T-helper 1 cell treated with Interleukin-12 subunit alpha and Interleukin-12 subunit beta and Interleukin-4 antibody, amounts not matched to agents 30 μg/mL and 1 μg/mL, for 36 hours (primary cell): Measurements from ENCODE around the gene ALX3.
"Not testable (repeated sequence)": the region's sequence is repeated elsewhere in the genome, so short reads cannot be mapped to it uniquely, and the experiment has no call there.

Experiments
- H3K27ac Mint-ChIP-seq: one replicate; pipeline ENCODE4 v1.8.0; 2021; ENCODE audit warnings: mild to moderate bottlenecking, mixed read lengths
- H3K27me3 Mint-ChIP-seq: one replicate; pipeline ENCODE4 v1.8.0; 2021; ENCODE audit warnings: low read depth, mixed read lengths
- H3K36me3 Mint-ChIP-seq: one replicate; pipeline ENCODE4 v1.8.0; 2021; ENCODE audit warnings: low read depth, mixed read lengths
- H3K4me1 Mint-ChIP-seq: one replicate; pipeline ENCODE4 v1.8.0; 2021; ENCODE audit warnings: low read depth, mixed read lengths
- H3K4me3 Mint-ChIP-seq: one replicate; pipeline ENCODE4 v1.8.0; 2021; ENCODE audit warnings: mild to moderate bottlenecking, moderate library complexity, mixed read lengths
- H3K9me3 Mint-ChIP-seq: one replicate; pipeline ENCODE4 v1.8.0; 2021; ENCODE audit warnings: mixed read lengths

ALX3 gene

DNA sequence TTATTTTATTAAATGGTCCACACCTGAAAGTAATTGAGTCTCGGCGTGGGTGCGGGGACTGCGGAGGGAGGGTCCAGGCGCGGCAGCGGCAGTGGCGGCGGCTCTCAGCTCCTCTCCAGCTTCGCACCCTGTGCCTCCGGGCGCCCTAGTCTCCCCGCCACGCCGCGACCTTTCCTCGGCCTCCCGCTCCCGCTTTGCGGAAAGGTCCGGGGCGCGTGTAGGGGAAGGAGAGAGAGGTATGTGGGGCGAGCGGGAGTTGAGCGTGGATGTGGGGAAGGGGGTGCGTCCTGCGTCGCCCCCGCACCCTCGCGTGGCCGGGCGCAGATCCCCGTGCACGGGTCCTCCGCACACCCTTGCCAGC, 13.4 kb upstream of the ALX3 start:
- no peaks in the 10 kb centered on the region for H3K9me3 Mint-ChIP-seq
- peak overlapping the region; percentile 88 for H3K4me3 Mint-ChIP-seq
- peaks cover 50% of the 10 kb centered on the region for H3K27me3 Mint-ChIP-seq
- peaks cover 16% of the 10 kb centered on the region for H3K4me1 Mint-ChIP-seq
- no peak overlapping the region for H3K27ac Mint-ChIP-seq
- H3K36me3 Mint-ChIP-seq, result no peaks in the 10 kb centered on the region

DNA sequence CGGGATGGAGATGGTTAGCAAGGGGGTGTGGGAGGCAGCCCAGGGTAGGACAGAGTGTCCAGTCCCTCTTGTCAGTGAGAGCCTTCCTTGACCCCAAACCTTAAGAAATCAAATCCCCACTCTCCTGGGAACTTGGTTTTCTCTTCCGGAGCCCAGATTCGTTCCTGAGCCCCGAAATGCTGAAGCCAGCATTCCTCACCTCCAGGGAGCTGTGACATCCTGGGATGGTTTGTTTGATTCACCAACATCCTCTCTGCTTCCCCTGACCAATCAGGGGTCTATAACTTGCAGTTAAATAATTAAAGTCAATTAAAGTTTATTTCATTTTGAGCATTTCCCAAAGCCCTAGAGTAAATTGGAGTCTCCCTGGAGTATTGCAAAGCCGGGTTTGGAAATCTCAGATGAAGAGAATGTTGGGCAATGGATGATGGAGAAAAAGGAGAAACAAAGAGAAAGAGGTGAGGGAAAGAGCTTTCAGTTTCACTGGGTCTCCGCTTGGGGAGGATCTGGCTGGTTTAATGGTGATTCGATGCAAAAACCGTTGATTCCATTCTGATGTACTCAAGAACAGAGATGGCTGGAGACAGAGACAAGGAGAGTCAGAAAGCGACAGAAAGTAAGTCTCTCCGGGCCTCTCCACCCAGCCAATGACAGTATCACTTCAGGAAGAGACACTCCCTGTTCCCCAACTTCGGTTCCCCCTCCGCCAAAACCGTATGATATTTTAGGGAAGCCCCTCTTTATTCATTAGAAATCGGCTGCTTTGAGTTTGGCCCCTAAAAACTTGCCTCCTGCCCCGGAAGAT, 12.8 kb upstream of the ALX3 start:
- H3K4me1 Mint-ChIP-seq, result peaks cover 16% of the 10 kb centered on the region
- H3K9me3 Mint-ChIP-seq, result no peaks in the 10 kb centered on the region
- peak overlapping the region; percentile 5 for H3K27ac Mint-ChIP-seq
- peak overlapping the region; percentile 88 for H3K4me3 Mint-ChIP-seq
- peaks cover 56% of the 10 kb centered on the region for H3K27me3 Mint-ChIP-seq
- no peaks in the 10 kb centered on the region for H3K36me3 Mint-ChIP-seq

DNA sequence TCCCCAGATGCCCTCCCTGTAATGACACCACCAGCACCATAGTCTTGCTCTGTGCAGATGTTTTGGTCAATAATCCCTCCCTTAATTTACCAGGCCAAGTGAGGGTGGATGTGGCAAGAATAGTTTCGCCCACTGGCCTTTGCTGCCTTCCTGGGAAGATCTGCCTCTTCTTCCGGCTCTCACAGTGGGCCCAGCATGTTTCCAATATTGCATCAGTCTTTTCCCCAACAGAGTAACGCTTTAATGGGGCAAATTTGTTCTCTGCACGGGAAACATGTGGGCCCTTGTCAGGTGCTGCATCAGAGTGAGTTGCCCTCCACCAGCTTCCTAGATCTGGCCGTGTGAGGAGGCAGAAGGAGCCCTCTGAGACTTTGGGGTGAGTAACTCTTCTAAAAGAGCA, 12.0 kb upstream of the ALX3 start:
- no peaks in the 10 kb centered on the region for H3K9me3 Mint-ChIP-seq
- H3K27me3 Mint-ChIP-seq, result peaks cover 58% of the 10 kb centered on the region
- H3K4me3 Mint-ChIP-seq, result peak overlapping the region; percentile 7

DNA sequence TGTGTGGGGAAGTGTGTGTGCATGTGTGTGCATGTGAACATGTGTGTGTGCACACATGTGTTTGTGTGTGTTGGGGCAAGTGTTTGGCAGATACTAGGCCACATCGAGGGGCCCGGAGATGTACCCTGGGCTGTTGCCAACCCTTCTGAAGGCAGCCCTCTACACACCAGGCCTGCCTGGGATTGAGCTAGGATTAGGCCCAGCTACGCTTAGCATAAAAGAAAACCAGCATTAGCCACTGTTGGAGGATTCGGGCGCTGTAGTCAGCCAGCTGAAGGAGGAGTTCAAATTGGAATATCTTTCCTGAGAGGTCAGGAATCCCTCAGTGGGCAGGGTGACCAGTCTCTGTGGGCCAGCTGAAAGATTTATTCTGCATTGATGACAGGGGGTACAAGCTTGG, 10.6 kb upstream of the ALX3 start:
- H3K9me3 Mint-ChIP-seq, result no peaks in the 10 kb centered on the region
- no peak overlapping the region for H3K27ac Mint-ChIP-seq
- no peak overlapping the region for H3K4me3 Mint-ChIP-seq
- H3K27me3 Mint-ChIP-seq, result peaks cover 55% of the 10 kb centered on the region
- H3K36me3 Mint-ChIP-seq, result no peaks in the 10 kb centered on the region
- H3K4me1 Mint-ChIP-seq, result peaks cover 14% of the 10 kb centered on the region

More for the DNA sequence above, 12.0 kb upstream of the ALX3 start:
- Mint-ChIP-seq H3K4me1 (peaks cover 14% of the 10 kb centered on the region), H3K27ac (no peak overlapping the region), H3K36me3 (no peaks in the 10 kb centered on the region)

DNA sequence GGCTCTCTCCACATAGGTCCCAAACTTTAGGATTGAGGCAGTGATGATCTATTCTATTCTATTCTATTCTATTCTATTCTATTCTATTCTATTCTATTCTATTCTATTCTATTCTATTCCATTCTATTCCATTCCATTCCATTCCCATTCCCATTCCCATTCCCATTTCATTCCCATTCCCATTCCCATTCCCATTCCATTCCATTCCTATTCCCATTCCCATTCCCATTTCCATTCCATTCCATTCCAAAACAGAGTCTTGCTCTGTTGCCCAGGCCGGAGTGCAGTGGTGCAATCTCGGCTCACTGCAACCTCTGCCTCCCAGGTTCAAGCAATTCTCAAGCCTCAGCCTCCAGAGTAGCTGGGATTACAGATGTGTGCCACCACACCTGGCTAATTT, 9.5 kb upstream of the ALX3 start:
- H3K4me3 Mint-ChIP-seq, H3K36me3 Mint-ChIP-seq, H3K27ac Mint-ChIP-seq, H3K9me3 Mint-ChIP-seq: not testable (repeated sequence)
- Mint-ChIP-seq H3K4me1 (peaks cover 14% of the 10 kb centered on the region), H3K27me3 (peaks cover 53% of the 10 kb centered on the region)

DNA sequence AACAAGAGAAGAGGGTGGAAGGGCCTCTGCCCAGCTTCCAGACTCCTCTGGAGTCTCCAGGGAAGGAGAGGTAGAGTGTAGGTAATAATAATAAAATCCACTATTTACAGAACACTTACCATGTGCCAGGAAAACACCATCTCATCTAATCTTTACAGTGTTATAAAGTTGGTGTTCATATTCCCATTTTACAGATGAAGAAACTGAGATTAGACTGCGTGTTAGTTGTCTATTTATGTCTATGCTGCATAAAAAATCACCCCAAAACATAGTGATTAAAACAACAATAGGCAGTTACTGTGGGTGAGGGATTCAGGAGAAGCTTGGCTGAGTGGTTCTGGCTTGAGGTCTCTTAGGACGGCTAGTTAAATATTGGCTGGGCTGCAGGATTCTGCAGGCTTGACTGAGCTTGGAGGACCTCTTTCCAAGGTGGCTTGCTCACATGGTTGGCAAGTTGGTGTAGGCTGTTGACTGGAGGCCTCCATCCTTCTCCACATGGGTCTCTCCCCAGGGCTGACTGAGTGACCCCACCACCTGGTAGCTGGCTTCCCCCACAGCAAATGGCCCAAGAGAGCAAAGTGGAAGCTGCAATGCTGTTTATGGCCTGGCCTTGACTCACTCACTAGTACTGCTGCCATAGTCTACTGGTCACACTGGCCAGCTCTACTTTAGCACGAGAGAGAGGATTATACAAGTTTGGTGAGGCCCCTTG, 6.5 kb upstream of the ALX3 start:
- Mint-ChIP-seq H3K4me3 (no peak overlapping the region), H3K9me3 (no peaks in the 10 kb centered on the region), H3K27ac (no peak overlapping the region), H3K36me3 (no peaks in the 10 kb centered on the region), H3K4me1 (no peaks in the 10 kb centered on the region), H3K27me3 (peaks cover 59% of the 10 kb centered on the region)

DNA sequence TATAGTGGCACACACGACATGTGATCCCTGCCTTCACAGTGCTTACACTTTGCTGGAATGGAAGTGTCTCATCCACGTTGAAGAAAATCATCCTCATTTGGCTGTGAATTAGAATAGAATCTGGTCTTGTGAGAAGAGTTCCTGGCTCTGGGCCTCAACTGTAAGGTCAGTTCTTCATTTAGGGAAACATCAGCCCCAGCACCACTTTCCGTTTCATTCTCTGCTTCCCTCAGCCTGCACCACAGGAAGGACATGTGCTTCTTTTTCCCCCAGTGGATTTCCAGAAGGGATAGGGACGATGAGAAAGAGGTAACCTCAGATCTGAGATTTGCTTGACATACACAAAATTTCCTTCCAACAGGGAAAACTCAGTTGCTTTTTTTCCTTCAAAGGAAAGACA, 3.7 kb upstream of the ALX3 start:
- Mint-ChIP-seq H3K27ac (no peak overlapping the region), H3K9me3 (no peaks in the 10 kb centered on the region), H3K4me3 (no peak overlapping the region), H3K36me3 (no peaks in the 10 kb centered on the region), H3K27me3 (peaks cover 81% of the 10 kb centered on the region), H3K4me1 (no peaks in the 10 kb centered on the region)

DNA sequence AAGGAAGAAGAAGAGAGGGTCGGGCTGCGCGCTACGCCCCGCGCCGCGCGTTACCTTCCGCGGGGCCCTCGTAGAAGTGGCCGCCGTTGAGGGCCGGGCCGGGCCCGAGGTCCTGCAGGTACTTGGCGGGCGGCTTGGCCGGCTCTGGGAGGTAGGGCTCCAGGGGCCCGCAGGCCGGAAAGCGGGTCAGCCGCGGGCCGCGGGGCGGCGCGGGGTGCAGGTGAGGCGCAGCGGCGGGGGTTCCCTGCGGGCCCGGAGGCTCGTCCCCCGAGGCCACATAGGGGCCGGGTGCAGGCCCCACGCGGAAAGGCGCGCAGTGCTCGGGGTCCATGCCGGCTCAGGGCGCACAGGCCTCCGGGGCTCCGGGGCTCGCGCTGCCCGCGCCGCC, 196 bp downstream of the ALX3 start:
- Mint-ChIP-seq H3K9me3 (no peaks in the 10 kb centered on the region), H3K27me3 (peaks cover 85% of the 10 kb centered on the region), H3K36me3 (peaks cover 2% of the 10 kb centered on the region), H3K27ac (no peak overlapping the region), H3K4me1 (peaks cover 4% of the 10 kb centered on the region), H3K4me3 (no peak overlapping the region)

DNA sequence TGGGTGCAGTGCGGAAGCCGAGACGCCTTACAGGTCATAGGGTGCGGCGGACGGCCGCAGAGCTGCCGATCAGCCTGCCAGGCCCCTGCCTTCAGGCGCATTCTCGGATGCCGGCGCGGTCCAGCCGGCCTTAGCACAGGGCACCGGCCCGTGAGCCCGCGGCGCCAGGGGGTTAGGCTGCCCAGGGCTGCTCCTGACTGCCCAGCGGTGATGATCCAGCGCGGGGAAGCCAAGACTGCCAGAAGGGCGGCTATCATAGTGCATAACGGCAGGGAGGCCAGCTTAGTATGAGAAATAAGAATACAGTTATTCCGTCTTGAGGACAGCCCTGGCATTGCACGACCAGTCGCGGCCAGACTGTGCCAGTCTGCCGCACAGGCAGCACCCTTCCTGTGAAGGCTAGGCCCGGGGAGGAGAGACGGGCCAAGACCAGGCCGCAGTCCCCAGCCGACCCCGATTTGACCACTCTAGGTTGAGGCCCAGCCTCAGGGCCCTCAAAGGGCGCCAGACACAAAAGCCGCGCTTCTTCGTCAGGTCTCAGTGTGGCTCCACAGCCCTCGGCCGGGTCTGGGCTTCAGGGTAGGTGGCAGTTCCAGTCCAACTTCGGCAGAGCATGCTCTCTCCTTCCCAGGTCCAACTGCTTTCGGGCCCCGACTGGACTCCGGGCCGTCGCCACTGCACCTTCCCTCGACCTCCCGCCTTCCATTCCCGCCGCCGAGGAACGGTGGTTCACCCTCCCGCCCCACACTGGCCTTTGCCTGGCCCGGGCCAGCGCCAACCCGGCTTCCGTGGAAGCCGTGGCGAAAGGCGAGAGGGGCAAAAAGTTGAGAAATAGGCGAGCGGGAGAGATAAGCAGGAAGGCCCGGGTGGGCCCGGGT, 829 bp downstream of the ALX3 start:
- Mint-ChIP-seq H3K4me1 (peaks cover 4% of the 10 kb centered on the region), H3K27ac (no peak overlapping the region), H3K36me3 (peaks cover 2% of the 10 kb centered on the region), H3K4me3 (no peak overlapping the region), H3K27me3 (peaks cover 85% of the 10 kb centered on the region), H3K9me3 (no peaks in the 10 kb centered on the region)

DNA sequence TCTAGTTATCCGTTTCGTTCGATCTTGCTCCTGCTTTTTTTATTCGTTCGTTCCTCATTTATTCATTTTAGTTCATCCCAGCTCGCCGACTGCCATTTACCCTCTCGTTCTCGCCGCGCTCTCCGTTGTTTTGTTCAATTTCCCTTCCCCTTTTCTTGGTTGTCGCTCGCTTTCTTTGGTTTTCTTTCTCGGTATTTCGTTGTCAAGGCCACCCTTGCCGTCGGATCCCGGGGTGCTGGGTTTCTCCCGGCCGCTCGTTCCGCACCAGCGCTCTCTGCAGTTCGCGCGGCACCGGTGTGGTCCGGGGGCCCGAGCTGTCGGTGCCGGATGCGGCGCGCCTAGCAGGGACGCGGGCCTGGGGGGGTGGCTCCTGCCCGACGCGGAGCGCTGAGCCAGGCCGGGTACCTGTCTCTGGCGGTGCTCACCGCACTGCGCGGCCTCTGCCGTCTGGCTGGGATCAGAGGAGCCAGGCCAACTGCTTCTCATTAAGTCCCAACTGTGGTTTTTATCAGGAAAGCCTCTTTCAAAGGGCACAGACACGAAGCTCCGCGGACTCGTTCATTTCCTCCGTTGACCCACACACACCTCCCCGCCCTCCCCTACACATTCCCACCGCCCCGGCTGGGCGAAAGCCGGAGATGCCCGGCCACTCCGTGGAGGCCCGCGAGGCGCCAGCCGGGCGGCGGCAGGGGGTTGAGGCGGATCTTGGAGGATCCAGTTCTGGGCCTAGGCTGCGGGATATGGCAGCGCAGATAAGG, 1.6 kb downstream of the ALX3 start:
- peak overlapping the region; percentile 23 for H3K27ac Mint-ChIP-seq
- H3K27me3 Mint-ChIP-seq, result peaks cover 77% of the 10 kb centered on the region
- H3K9me3 Mint-ChIP-seq, result no peaks in the 10 kb centered on the region
- peaks cover 2% of the 10 kb centered on the region for H3K36me3 Mint-ChIP-seq
- H3K4me3 Mint-ChIP-seq, result peak overlapping the region; percentile 37
- H3K4me1 Mint-ChIP-seq, result peaks cover 4% of the 10 kb centered on the region

DNA sequence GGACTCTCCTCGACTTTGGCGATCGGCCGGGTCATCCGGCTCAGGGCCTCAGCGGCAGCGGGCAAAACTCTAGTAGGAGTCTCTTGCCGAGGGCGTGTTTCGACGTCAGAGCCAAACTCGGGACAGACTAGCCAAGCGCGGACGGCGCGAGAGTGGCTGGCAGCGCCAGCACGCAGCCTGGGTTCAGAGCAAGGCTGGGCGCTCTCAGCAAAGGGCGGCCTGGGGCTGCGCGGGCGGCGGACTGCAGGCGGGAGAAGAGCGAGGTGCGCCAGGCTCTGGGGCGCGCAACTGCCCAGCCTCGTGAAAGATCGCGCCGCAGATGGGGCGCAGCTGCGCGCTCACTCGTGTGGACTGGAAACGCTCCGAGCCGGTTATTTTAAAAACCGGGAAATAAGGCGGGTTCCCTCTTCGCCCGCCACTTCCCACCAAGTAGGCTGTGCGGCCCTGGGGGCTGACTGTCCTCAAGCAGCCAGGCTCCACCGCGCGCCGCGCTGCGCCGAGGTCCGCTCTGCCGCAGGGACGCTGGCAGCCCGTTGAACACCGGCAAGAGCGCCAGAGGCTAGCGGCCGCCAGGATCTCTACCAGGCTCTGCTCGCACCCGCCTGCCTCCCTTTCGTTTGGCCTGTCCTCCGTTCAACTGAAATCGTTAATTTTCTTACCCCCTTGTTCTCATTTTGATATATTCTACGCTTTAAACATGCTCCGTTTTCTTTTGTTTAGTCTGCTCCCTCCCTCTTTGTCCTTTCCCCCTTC, 2.4 kb downstream of the ALX3 start:
- Mint-ChIP-seq H3K9me3 (no peaks in the 10 kb centered on the region), H3K27me3 (peaks cover 71% of the 10 kb centered on the region), H3K27ac (peak overlapping the region; percentile 23), H3K4me1 (peaks cover 4% of the 10 kb centered on the region), H3K4me3 (peak overlapping the region; percentile 37), H3K36me3 (peaks cover 2% of the 10 kb centered on the region)

DNA sequence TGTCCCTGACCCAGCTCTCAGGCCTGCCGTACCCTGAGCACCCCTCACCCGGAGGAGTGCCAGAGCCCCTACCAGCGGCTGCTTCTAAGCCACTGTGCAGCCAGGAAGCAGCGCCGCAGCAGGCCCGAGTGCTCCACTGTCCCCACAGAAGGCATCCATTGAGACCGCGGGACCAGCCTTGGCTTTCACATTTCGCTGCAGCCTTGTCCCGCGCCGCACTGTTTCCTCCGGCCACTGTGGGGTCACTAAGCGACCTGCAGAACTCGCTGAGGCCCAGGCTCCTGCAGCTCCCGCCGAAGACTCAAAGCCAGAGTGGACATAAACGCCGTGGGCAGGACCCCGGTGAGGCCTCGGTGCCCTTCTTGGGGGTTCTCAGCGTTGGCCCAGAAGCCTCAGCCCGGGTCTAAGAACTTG, 3.0 kb downstream of the ALX3 start:
- H3K4me1 Mint-ChIP-seq, result peaks cover 4% of the 10 kb centered on the region
- H3K4me3 Mint-ChIP-seq, result no peak overlapping the region
- no peak overlapping the region for H3K27ac Mint-ChIP-seq
- H3K9me3 Mint-ChIP-seq, result no peaks in the 10 kb centered on the region
- H3K36me3 Mint-ChIP-seq, result peaks cover 2% of the 10 kb centered on the region
- H3K27me3 Mint-ChIP-seq, result peaks cover 66% of the 10 kb centered on the region

DNA sequence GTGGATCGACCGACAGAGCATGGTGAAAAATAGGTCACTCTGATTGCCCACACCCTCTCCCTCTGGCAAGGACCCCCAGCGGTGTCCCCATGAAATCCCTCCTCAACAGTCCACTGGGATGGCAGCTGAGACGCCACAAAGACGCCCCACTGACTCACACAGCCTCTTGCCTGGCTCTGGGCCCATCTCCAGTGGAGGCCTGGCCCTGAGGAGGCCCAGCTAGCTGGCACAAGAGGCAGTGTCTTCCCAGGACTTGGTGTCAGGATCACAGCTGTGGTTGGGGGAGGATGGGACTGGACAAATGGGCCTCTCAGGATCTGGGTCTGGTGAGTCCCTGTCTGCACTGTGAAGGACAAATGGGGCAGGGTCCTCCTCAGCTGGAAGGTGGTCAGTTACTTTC, 4.6 kb downstream of the ALX3 start:
- peaks cover 4% of the 10 kb centered on the region for H3K4me1 Mint-ChIP-seq
- no peaks in the 10 kb centered on the region for H3K9me3 Mint-ChIP-seq
- H3K4me3 Mint-ChIP-seq, result no peak overlapping the region
- peaks cover 2% of the 10 kb centered on the region for H3K36me3 Mint-ChIP-seq
- H3K27ac Mint-ChIP-seq, result no peak overlapping the region
- peaks cover 49% of the 10 kb centered on the region for H3K27me3 Mint-ChIP-seq
